Endothelial cell of umbilical vein (primary cell): ENCODE data around the gene SPATA3.

ENCODE experiments used
- EZH2 ChIP-seq: IDR thresholded peaks from 2 replicates; pipeline ENCODE4 v1.6.1; 2012; ENCODE audit warnings: borderline replicate concordance, low read depth, mild to moderate bottlenecking, moderate library complexity, low read length, inconsistent platforms; ENCODE audit not compliant: severe bottlenecking
- FOS ChIP-seq: IDR thresholded peaks from 2 replicates; pipeline ENCODE4 v1.6.1; 2011; ENCODE audit warnings: mild to moderate bottlenecking, low read length, moderate library complexity, borderline replicate concordance; ENCODE audit not compliant: insufficient read depth
- GATA2 ChIP-seq: IDR thresholded peaks from 2 replicates; pipeline ENCODE4 v1.7.0; 2011; ENCODE audit warnings: low read depth, mild to moderate bottlenecking, moderate library complexity, mixed read lengths, low read length; ENCODE audit not compliant: insufficient read length, insufficient read depth
- POLR2A ChIP-seq: IDR thresholded peaks from 2 replicates; pipeline ENCODE4 v1.6.1; 2012; ENCODE audit warnings: low read depth, mild to moderate bottlenecking, control low read depth, low read length
- POLR2AphosphoS5 ChIP-seq: IDR thresholded peaks from 2 replicates; pipeline ENCODE4 v1.6.1; 2012; ENCODE audit warnings: low read depth, mild to moderate bottlenecking, control low read depth, low read length, moderate library complexity; ENCODE audit not compliant: insufficient read depth
- TF ChIP-seq, protein P1 (sequence below), 2 donors: IDR thresholded peaks; 1 replicate in 1 of 2; 2 replicates in 1 of 2; pipeline ENCODE4 v1.5.1; 2011; ENCODE audit warnings: low read length in 2 of 2, mild to moderate bottlenecking in 2 of 2, moderate library complexity in 2 of 2, control low read depth in 1 of 2, inconsistent platforms in 1 of 2, low read depth in 1 of 2; ENCODE audit not compliant: insufficient read depth in 1 of 2; ENCODE audit errors: extremely low read depth in 1 of 2
- TF ChIP-seq, protein P2 (sequence below): IDR thresholded peaks from 2 replicates; pipeline ENCODE4 v1.6.1; 2011; ENCODE audit not compliant: insufficient read depth, insufficient read length

DNA sequence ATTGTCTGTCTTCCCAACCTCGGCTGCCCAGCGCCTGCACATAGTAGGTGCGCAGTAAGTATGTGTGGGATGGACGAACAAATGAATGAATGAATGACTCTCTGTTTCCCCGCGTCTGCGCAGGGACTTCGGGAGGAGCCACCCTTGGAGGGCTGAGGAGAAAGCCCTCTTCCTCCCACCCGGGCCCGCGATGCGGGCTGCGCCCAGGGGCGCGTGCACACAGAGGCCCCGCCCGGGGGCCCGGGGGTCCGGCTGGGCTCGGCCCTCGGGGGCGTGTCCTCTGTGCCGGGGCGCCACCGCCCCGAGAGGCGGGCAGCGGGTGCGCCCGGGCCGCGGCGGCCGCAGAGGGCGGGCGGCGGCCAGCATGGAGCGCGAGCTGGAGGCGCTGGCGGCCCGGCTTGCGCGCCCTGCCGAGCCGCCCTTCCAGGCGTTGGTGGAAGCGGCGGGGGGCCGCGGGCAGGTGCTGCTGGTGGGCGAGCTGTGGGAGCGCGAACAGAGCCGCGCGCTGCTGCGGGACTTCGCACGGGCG is 41.3 kb downstream of the SPATA3 start, which contains the start of gene C2orf72:
- TF ChIP-seq, protein P1, sequence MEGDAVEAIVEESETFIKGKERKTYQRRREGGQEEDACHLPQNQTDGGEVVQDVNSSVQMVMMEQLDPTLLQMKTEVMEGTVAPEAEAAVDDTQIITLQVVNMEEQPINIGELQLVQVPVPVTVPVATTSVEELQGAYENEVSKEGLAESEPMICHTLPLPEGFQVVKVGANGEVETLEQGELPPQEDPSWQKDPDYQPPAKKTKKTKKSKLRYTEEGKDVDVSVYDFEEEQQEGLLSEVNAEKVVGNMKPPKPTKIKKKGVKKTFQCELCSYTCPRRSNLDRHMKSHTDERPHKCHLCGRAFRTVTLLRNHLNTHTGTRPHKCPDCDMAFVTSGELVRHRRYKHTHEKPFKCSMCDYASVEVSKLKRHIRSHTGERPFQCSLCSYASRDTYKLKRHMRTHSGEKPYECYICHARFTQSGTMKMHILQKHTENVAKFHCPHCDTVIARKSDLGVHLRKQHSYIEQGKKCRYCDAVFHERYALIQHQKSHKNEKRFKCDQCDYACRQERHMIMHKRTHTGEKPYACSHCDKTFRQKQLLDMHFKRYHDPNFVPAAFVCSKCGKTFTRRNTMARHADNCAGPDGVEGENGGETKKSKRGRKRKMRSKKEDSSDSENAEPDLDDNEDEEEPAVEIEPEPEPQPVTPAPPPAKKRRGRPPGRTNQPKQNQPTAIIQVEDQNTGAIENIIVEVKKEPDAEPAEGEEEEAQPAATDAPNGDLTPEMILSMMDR (IDR thresholded peaks at IDR 0.05; ENCODE audit: extremely low read depth in 1 of 2, insufficient read depth in 1 of 2, low read depth in 1 of 2, low read length in 2 of 2) = no peak
- TF ChIP-seq EZH2 (peak; percentile 79), POLR2A (no peak), POLR2AphosphoS5 (no peak), FOS (no peak), GATA2 (no peak)
- TF ChIP-seq, protein P2, sequence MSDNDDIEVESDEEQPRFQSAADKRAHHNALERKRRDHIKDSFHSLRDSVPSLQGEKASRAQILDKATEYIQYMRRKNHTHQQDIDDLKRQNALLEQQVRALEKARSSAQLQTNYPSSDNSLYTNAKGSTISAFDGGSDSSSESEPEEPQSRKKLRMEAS = no peak
